A549 (cell line): ENCODE results near the gene TMPRSS9. TPM values are rescaled to one million over a fixed set of nuclear protein-coding genes. Genes with fewer than 3 reads are reported as not detected.

Source experiments
- ATAC-seq, 2 experiments: fragments of 200-7000 bp in 1 of 2; fragments of >200 bp in 1 of 2; cut with Nextera tagmentation in 1 of 2; cut with Tn5 transposase in 1 of 2; 3 replicates each; pipeline versions ENCODE4 v1.8.0 to v1.9.1; 2018 to 2020; ENCODE audit warnings: mild to moderate bottlenecking in 1 of 2, moderate library complexity in 1 of 2
- CTCF ChIA-PET: fragments of 300-600 bp; sonication (Branson Sonifier 250); formaldehyde crosslinking; extraction: SDS; loops from one replicate; lab custom pipeline; 2021; ENCODE audit warnings: antibody characterized with exemption, inconsistent platforms; lab: Yijun Ruan, JAX
- POLR2A ChIA-PET: fragments of 350-600 bp; formaldehyde crosslinking; extraction: SDS; loops from one replicate; lab custom pipeline; 2021; ENCODE audit warnings: antibody characterized with exemption, inconsistent platforms; lab: Yijun Ruan, JAX
- DNase-seq, 2 experiments: peaks; one replicate each; pipeline versions ENCODE4 v3.0.0 to v3.0.0-alpha.2; 2011 to 2016; ENCODE audit warnings: low read depth in 1 of 2, low spot score in 1 of 2
- FAIRE-seq: peaks from 2 replicates; lab custom pipeline; 2011; peaks lifted over from hg19 to GRCh38; lab: Jason Lieb, UNC
- H3K27ac ChIP-seq, 2 experiments: fragments of >200 bp; sonication (Bioruptor Twin); formaldehyde crosslinking; 3 replicates each; pipeline ENCODE4 v1.5.1; 2016 to 2017
- H3K4me1 ChIP-seq: fragments of >200 bp; sonication (Bioruptor Twin); formaldehyde crosslinking; 3 replicates; pipeline ENCODE4 v1.6.1; 2016
- H3K4me2 ChIP-seq: fragments of >200 bp; sonication (Bioruptor Twin); formaldehyde crosslinking; 3 replicates; pipeline ENCODE4 v1.6.1; 2016
- H3K4me3 ChIP-seq: fragments of >200 bp; sonication (Bioruptor Twin); formaldehyde crosslinking; 3 replicates; pipeline ENCODE4 v1.5.1; 2016
- H3K9me3 ChIP-seq: fragments of >200 bp; sonication (Bioruptor Twin); formaldehyde crosslinking; 3 replicates; pipeline ENCODE4 v1.6.1; 2016
- BHLHE40 ChIP-seq: IDR thresholded peaks from 2 replicates; pipeline ENCODE4 v1.6.1; 2012; ENCODE audit warnings: low read depth, low read length, inconsistent platforms
- CBX2 ChIP-seq: fragments of 200-600 bp; sonication (generic); IDR thresholded peaks from 2 replicates; pipeline ENCODE4 v1.6.1; 2016; ENCODE audit warnings: low read depth, mild to moderate bottlenecking, borderline replicate concordance
- EHMT2 ChIP-seq: fragments of 200-600 bp; sonication (generic); IDR thresholded peaks from 2 replicates; pipeline ENCODE4 v1.6.1; 2016; ENCODE audit warnings: antibody characterized with exemption, low read depth, mild to moderate bottlenecking, moderate library complexity
- EP300 ChIP-seq, 2 experiments: fragments of >200 bp; sonication (Bioruptor Twin); formaldehyde crosslinking; IDR thresholded peaks; 2 replicates in 1 of 2; 3 replicates in 1 of 2; pipeline ENCODE4 v1.6.1; 2016 to 2017
- ESRRA ChIP-seq: fragments of 150-350 bp; IDR thresholded peaks from 2 replicates; pipeline ENCODE4 v1.6.1; 2014; ENCODE audit warnings: mild to moderate bottlenecking, low read length, borderline replicate concordance
- FOSB ChIP-seq: fragments of 250-450 bp; sonication (Bioruptor Pico); IDR thresholded peaks from 2 replicates; pipeline ENCODE4 v1.5.0; 2020; ENCODE audit warnings: mild to moderate bottlenecking, moderate library complexity
- FOSL2 ChIP-seq, 2 experiments: fragments of 450-650 bp in 1 of 2; fragments of >200 bp in 1 of 2; sonication (Bioruptor Twin) in 1 of 2; formaldehyde crosslinking; IDR thresholded peaks; 2 replicates each; pipeline versions ENCODE4 v1.5.0 to v1.6.1; 2016 to 2020; ENCODE audit warnings: mild to moderate bottlenecking in 1 of 2, moderate library complexity in 1 of 2
- HDAC2 ChIP-seq: fragments of 200-600 bp; sonication (generic); IDR thresholded peaks from 2 replicates; pipeline ENCODE4 v1.6.1; 2016
- HOXA7 ChIP-seq: fragments of 250-450 bp; sonication (Bioruptor Pico); IDR thresholded peaks from 2 replicates; pipeline ENCODE4 v1.5.0; 2020; ENCODE audit warnings: mild to moderate bottlenecking, moderate library complexity
- JUNB ChIP-seq: fragments of >200 bp; sonication (Bioruptor Twin); formaldehyde crosslinking; IDR thresholded peaks from 2 replicates; pipeline ENCODE4 v1.6.1; 2016
- KDM1A ChIP-seq: fragments of 200-600 bp; sonication (generic); IDR thresholded peaks from 2 replicates; pipeline ENCODE4 v1.6.1; 2016; ENCODE audit warnings: low read depth, mild to moderate bottlenecking
- KDM5A ChIP-seq: fragments of 200-600 bp; sonication (generic); IDR thresholded peaks from 2 replicates; pipeline ENCODE4 v1.6.1; 2016; ENCODE audit warnings: antibody characterized with exemption, mild to moderate bottlenecking
- MAFK ChIP-seq: fragments of 450-650 bp; IDR thresholded peaks from 2 replicates; pipeline ENCODE4 v1.6.1; 2014; ENCODE audit not compliant: partially characterized antibody
- MAZ ChIP-seq: fragments of 150-350 bp; IDR thresholded peaks from 2 replicates; pipeline ENCODE4 v1.6.1; 2014; ENCODE audit warnings: antibody characterized with exemption, low read depth, low read length, borderline replicate concordance
- MYC ChIP-seq: IDR thresholded peaks from 2 replicates; pipeline ENCODE4 v1.6.1; 2012; ENCODE audit warnings: mild to moderate bottlenecking, inconsistent platforms, low read length, improper control_type of control experiment, borderline replicate concordance
- PHF8 ChIP-seq: fragments of 200-600 bp; sonication (generic); IDR thresholded peaks from 2 replicates; pipeline ENCODE4 v1.6.1; 2016; ENCODE audit warnings: low read depth, mild to moderate bottlenecking, antibody characterized with exemption, moderate library complexity, borderline replicate concordance
- RAD21 ChIP-seq, 2 experiments: fragments of >200 bp in 1 of 2; sonication (Bioruptor Twin) in 1 of 2; formaldehyde crosslinking in 1 of 2; IDR thresholded peaks in 1 of 2; conservative IDR thresholded peaks in 1 of 2; 2 replicates in 1 of 2; 3 replicates in 1 of 2; pipeline ENCODE4 v1.6.1; 2012 to 2018; ENCODE audit warnings: inconsistent platforms in 1 of 2
- RARB ChIP-seq: fragments of 250-450 bp; sonication (Bioruptor Pico); IDR thresholded peaks from 2 replicates; pipeline ENCODE4 v1.8.0; 2021; ENCODE audit warnings: mild to moderate bottlenecking, moderate library complexity
- RCOR1 ChIP-seq: fragments of 150-350 bp; IDR thresholded peaks from 2 replicates; pipeline ENCODE4 v1.6.1; 2014; ENCODE audit warnings: antibody characterized with exemption, low read length, low read depth
- SMC3 ChIP-seq: fragments of >200 bp; sonication (Bioruptor Twin); formaldehyde crosslinking; IDR thresholded peaks from 3 replicates; pipeline ENCODE4 v1.6.1; 2018; ENCODE audit warnings: inconsistent platforms
- TP53 ChIP-seq: fragments of 250-450 bp; sonication (Bioruptor Pico); IDR thresholded peaks from 2 replicates; pipeline ENCODE4 v1.5.0; 2021; ENCODE audit warnings: mild to moderate bottlenecking, moderate library complexity
- ZNF302 ChIP-seq: fragments of 250-450 bp; sonication (Bioruptor Pico); IDR thresholded peaks from 2 replicates; pipeline ENCODE4 v1.9.0; 2021; ENCODE audit warnings: inconsistent platforms, mild to moderate bottlenecking, moderate library complexity
- WGBS: methylation state at CpG from one replicate; pipeline ENCODE4 v1.1.6; 2017; ENCODE audit errors: missing lambda C conversion rate; 5-methylcytosine and 5-hydroxymethylcytosine counted together
- polyA plus RNA-seq, 4 experiments: library from polyadenylated mRNA; depleted of rRNA in 3 of 4; stranded (reverse); fragments of >200 nt; fragmentation: RNase III in 1 of 4; extraction: RNeasy Plus Mini Kit Qiagen cat#74134 plus additional on column Dnase treatment in 1 of 4; gene quantifications; 2 replicates in 3 of 4; 3 replicates in 1 of 4; pipeline ENCODE4 v1.2.3, GENCODE V29; 2011 to 2017
- TF ChIP-seq, protein P1 (sequence below): fragments of 250-450 bp; sonication (Bioruptor Pico); IDR thresholded peaks from 2 replicates; pipeline ENCODE4 v1.5.0; 2020; ENCODE audit warnings: low read depth, mild to moderate bottlenecking, moderate library complexity
- TF ChIP-seq, protein P2 (sequence below): fragments of 250-450 bp; sonication (Bioruptor Pico); IDR thresholded peaks from 2 replicates; pipeline ENCODE4 v1.5.0; 2021; ENCODE audit warnings: mild to moderate bottlenecking, moderate library complexity, borderline replicate concordance
- TF ChIP-seq, protein P3 (sequence below): IDR thresholded peaks from 2 replicates; pipeline ENCODE4 v1.6.1; 2012
- TF ChIP-seq, protein P4 (sequence below): fragments of 150-350 bp; IDR thresholded peaks from 2 replicates; pipeline ENCODE4 v1.6.1; 2014; ENCODE audit warnings: low read depth, mild to moderate bottlenecking, low read length
- TF ChIP-seq, protein P5 (sequence below): IDR thresholded peaks from 2 replicates; pipeline ENCODE4 v1.6.1; 2012; ENCODE audit warnings: low read depth, borderline replicate concordance

TMPRSS9 gene
- polyA plus RNA-seq, 2 of the 4 experiments (the other 2 are of a cell fraction), result 0.01 TPM; not detected in 1

DNA sequence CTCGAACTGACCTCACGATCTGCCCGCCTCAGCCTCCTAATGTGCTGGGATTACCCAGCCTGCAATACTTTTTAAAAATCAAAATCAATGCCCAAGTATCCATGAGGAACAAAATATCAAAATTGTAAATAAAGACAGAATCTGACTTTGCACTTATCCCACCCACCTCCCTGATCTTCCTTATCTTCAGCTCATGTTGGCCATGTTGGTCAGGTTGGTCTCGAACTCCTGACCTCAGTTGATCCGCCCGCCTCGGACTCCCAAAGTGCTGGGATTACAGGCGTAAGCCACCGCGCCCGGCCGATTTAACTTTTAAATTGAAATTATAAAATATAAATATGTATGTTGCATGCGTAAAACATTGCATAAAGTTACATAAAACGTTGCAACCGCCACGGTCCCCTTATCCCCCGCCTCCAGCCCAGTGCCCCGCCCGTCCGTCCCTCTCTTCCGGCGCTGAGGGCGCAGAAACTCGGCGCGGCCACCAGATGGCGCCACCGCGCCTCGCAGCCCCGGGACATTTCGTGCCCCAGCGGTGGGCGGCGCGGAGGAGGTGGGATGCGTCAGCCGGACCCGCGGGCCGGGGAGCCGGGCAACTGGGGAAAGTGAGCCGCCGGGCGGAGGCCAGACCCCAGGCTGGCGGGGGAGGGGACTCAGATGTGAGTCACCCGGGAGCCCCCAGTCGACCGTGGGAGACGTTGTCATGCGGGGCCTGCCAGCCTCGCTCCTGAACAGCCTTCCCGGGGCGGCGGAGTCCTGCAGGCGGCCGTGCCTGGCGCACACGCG, 114.4 kb downstream of the TMPRSS9 start (continued):
- TF ChIP-seq HDAC2 (no peak), BHLHE40 (no peak), EHMT2 (no peak), RARB (CRISPR knock-in tag) (no peak), PHF8 (no peak)

DNA sequence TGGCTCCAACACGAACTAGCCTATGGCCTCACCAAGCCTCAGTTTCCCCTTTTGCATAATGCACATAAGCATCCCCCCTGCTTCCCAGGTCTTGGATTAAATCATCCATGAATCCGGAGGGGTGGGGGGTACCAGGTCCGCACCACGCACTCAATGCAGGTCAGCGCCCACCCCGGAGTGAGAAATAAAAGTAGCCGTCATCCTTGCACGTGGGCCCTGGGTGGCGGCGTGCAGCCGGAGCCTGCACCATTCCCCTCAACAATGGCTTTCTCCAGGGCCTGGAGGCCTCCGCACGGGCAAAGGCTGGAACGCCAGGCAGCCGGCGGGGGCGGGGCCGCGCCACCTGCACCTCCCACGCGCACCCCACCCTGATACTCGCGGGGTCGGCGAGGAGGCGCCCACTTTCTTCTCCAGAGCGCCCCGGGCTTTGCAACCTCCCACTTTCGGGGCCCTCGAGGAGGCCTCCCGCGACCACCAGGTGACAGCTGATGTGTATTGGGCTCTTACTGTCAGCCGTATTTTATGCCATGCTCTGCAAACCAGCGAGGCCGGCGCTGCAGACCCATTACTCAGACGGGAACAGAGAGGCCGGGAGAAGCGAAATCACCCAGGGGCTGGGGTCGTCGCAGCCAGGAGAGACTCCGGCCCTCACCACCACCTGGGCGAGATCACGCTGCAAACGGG, 115.1 kb downstream of the TMPRSS9 start:
- peak in 1 of 2 experiments; percentile 76 for DNase-seq
- TF ChIP-seq MAFK, result no peak
- TF ChIP-seq RAD21 (conservative IDR thresholded peaks at IDR 0.05 in 1 of 2, IDR thresholded peaks at IDR 0.05 in 1 of 2), result no peak
- TF ChIP-seq, protein P1, sequence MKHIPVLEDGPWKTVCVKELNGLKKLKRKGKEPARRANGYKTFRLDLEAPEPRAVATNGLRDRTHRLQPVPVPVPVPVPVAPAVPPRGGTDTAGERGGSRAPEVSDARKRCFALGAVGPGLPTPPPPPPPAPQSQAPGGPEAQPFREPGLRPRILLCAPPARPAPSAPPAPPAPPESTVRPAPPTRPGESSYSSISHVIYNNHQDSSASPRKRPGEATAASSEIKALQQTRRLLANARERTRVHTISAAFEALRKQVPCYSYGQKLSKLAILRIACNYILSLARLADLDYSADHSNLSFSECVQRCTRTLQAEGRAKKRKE (CRISPR knock-in tag), result no peak
- TF ChIP-seq SMC3, result no peak
- TF ChIP-seq, protein P2, sequence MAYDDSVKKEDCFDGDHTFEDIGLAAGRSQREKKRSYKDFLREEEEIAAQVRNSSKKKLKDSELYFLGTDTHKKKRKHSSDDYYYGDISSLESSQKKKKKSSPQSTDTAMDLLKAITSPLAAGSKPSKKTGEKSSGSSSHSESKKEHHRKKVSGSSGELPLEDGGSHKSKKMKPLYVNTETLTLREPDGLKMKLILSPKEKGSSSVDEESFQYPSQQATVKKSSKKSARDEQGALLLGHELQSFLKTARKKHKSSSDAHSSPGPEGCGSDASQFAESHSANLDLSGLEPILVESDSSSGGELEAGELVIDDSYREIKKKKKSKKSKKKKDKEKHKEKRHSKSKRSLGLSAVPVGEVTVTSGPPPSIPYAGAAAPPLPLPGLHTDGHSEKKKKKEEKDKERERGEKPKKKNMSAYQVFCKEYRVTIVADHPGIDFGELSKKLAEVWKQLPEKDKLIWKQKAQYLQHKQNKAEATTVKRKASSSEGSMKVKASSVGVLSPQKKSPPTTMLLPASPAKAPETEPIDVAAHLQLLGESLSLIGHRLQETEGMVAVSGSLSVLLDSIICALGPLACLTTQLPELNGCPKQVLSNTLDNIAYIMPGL (CRISPR knock-in tag), result no peak
- no peak for TF ChIP-seq MYC
- TF ChIP-seq ESRRA, result no peak
- TF ChIP-seq, protein P3, sequence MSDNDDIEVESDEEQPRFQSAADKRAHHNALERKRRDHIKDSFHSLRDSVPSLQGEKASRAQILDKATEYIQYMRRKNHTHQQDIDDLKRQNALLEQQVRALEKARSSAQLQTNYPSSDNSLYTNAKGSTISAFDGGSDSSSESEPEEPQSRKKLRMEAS, result peak; percentile 60; the same call in 1 of the 2 replicates
- no peak for TF ChIP-seq EP300 (IDR thresholded peaks at IDR 0.05)
- TF ChIP-seq PHF8, result no peak
- TF ChIP-seq, protein P4, sequence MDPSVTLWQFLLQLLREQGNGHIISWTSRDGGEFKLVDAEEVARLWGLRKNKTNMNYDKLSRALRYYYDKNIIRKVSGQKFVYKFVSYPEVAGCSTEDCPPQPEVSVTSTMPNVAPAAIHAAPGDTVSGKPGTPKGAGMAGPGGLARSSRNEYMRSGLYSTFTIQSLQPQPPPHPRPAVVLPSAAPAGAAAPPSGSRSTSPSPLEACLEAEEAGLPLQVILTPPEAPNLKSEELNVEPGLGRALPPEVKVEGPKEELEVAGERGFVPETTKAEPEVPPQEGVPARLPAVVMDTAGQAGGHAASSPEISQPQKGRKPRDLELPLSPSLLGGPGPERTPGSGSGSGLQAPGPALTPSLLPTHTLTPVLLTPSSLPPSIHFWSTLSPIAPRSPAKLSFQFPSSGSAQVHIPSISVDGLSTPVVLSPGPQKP, result no peak
- TF ChIP-seq, protein P5, sequence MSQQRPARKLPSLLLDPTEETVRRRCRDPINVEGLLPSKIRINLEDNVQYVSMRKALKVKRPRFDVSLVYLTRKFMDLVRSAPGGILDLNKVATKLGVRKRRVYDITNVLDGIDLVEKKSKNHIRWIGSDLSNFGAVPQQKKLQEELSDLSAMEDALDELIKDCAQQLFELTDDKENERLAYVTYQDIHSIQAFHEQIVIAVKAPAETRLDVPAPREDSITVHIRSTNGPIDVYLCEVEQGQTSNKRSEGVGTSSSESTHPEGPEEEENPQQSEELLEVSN, result no peak
- TF ChIP-seq CBX2, result no peak
- TF ChIP-seq MAZ, result no peak
- TF ChIP-seq TP53, result 0 out of 2 replicates have a peak, but pooled peaks have one; percentile 9
- TF ChIP-seq ZNF302 (CRISPR knock-in tag), result no peak
- TF ChIP-seq FOSL2 (IDR thresholded peaks at IDR 0.05), result no peak
- no peak for TF ChIP-seq FOSL2 (CRISPR knock-in tag; IDR thresholded peaks at IDR 0.05)
- TF ChIP-seq HDAC2, result peak; percentile 92
- no peak for TF ChIP-seq FOSB (CRISPR knock-in tag)
- no peak for TF ChIP-seq KDM5A
- TF ChIP-seq RCOR1, result 0 out of 2 replicates have a peak, but pooled peaks have one; percentile 57
- TF ChIP-seq KDM1A, result peak; percentile 98
- TF ChIP-seq HOXA7 (CRISPR knock-in tag), result no peak
- TF ChIP-seq JUNB, result no peak

More for the DNA sequence above, 115.1 kb downstream of the TMPRSS9 start:
- ATAC-seq (peak; percentile 44 to 55), FAIRE-seq (no peak)
- ChIA-PET CTCF (interaction anchor here (0.6 to 10.5 kb wide), 6 partner anchors 8 to 137 kb away, joined by 3 to 156 read pairs (median 6); no protein-coding TSS in a partner anchor), POLR2A (interaction anchor here (0.6 to 5.2 kb wide), 55 partner anchors 9 to 1341 kb away, joined by 3 to 211 read pairs (median 7); partner anchors contain the start of genes ABHD17A, LMNB2, PLEKHJ1 and THOP1)
- H3K4me3 ChIP-seq, result peak overlapping the region; percentile 95
- H3K27ac ChIP-seq, result peak overlapping the region; percentile 89 to 96
- H3K4me2 ChIP-seq, result peak overlapping the region; percentile 92
- peaks cover 9% of the 10 kb centered on the region for H3K4me1 ChIP-seq
- H3K9me3 ChIP-seq, result no peaks in the 10 kb centered on the region
- 0% methylated on average over 7 of the region's 45 CpGs for WGBS
